HG03558 (cell line): Measurements from ENCODE around the gene ROBO1.

Source experiments
- ATAC-seq: cut with Tn5 transposase; IDR thresholded peaks from one replicate; pipeline ENCODE4 v1.9.1; 2021; ENCODE audit warnings: moderate number of reproducible peaks; ENCODE audit not compliant: unreplicated experiment; ENCODE audit errors: extremely low read depth

Gene ROBO1

DNA sequence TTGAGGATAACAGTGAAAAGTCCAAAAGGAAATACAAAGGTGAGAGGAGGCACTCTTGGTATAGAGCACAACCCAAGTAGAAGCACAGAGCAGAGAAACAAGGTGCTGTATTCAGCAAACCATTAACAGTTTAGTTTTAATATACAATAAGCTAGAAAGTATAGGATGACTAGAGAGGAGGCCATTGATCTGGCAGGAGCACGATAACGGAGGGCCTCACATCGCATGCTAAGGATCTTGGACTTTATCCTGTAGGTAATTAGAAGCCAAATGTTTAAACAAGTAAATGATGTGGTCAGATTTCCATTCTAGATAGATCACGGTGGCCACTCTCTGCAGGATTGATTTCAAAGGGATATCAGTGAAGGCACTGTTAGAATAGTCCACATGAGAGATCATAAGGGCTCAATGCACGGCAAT, 935.0 kb downstream of the ROBO1 start:
- no peak for ATAC-seq

- no peak for ATAC-seq
Observed at GRCh38 chr3:78831446-78831972, 936.3 kb downstream of the ROBO1 start.

DNA sequence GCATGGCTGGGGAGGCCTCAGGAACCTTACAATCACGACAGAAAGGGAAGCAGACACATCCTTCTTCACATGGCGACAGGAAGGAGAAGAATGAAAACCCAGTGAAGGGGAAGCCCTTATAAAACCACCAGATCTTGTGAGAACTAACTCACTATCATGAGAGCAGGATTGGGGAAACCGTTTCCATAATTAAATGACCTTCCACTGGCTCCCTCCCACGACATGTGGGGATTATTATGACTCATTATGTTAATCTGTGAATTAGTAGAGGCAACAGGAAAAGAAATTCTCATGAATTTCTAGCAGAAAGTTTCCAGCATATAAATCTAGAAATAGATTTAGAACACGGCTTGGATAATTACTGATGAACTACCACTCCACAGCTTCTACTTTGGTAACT, 937.3 kb downstream of the ROBO1 start:
- no peak for ATAC-seq

DNA sequence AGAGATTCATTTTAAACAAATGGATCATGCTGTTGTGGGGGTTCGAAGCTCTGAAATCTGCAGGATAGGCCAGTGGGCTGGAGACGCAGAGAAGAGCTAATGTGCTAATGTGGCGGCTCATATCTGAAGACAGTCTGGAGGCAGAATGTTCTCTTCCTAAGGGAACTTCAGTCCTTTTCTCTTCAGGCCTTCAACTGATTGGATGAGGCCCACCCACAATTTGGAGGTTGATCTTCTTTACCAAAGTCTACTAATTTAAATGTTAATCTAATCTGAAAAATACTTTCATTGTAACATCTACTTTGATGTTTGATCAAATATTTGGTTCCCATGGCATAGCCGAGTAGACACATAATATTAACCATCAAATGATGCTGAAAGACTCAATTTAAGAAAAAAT, 940.2 kb downstream of the ROBO1 start:
- ATAC-seq: no peak

- ATAC-seq: no peak
Observed at GRCh38 chr3:78825858-78826215, 942.0 kb downstream of the ROBO1 start.

DNA sequence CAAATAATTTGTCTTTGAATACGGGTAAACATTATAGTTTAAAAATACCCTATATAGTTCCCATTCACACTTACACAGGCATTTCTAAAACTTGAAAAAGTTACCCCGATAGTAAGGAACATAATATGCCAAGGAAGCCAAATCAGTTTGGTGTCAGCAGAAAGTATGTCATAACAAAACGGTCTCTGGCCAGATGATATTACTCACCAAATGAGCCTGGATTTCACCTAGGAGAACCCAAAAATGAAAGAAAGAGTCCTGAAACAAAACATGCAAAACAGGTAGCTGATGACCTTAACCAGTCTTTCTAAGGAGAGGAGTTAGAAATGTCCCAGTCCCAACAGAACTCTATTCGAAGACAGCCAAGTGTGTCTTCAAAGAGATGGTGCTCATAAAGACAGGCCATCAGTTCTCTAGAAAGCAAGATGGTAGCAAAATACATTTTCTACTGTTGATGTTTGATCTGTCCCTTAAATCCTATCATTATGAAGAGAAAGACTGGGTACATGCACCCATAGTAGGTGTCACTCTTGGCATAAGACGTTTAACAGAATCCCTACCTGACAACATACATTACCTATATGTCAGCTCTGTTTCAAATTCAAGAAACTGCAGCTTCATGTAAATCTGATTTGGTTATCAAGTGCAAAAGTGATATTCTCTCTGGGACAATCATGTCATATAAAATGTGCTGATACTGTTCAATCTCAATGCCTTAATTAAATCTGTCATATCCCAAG, 942.5 kb downstream of the ROBO1 start:
- ATAC-seq: no peak

DNA sequence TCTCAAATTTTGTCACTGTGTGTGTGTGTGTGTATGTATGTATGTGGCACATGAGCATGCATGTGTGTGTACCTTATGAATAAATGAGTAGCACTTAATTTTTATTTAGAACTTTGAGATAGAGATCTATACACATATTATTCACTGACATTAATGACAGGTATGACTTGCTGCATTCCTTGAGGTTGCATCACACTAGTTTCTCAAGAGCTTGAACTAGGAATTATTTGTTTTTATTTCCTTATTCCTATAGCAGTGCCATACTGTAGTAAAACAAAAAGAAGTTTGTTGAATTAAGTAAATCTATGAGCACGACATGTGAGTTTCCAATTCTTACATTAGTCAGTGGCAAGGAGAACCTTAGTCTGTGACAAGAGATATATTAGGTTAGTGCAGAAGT, 943.9 kb downstream of the ROBO1 start:
- no peak for ATAC-seq

DNA sequence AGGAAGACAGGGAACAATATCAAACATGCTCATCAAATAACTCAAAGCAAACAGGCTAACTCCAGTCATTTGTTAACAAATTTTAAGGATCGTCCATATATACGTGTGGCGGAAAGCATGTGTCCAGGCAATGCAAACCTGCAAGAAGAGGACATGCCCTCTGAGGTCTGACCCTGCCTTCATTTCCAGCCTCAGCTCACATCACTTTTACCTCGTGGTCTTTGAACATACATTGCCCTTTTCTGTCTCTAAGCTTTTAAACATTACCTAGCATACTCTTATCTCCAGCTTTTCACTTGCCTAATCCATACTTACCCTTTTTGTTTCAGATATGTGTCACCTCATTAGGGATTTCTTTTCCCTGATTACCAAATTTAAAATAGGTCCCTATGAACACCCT, 944.4 kb downstream of the ROBO1 start:
- ATAC-seq: no peak

- no peak for ATAC-seq
Observed at GRCh38 chr3:78822726-78823125, 945.1 kb downstream of the ROBO1 start.

DNA sequence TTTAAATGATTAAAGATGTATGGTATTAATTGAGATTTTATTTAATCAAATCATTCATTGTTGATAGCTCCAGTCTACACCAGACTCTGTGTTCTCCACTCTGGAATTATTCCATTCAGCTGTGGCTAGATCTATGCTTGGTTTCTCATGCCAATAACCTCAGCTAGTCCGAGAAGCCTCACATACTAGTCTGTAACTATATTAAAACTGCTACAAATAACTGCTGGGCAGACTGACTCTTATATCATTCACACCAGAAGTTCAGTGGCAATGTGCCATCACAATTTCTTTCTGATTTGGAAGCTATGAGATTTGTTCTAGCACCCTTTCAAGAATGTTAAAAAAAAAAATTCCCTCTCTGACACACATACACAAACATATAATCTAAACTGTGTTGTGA, 947.3 kb downstream of the ROBO1 start:
- ATAC-seq: no peak

DNA sequence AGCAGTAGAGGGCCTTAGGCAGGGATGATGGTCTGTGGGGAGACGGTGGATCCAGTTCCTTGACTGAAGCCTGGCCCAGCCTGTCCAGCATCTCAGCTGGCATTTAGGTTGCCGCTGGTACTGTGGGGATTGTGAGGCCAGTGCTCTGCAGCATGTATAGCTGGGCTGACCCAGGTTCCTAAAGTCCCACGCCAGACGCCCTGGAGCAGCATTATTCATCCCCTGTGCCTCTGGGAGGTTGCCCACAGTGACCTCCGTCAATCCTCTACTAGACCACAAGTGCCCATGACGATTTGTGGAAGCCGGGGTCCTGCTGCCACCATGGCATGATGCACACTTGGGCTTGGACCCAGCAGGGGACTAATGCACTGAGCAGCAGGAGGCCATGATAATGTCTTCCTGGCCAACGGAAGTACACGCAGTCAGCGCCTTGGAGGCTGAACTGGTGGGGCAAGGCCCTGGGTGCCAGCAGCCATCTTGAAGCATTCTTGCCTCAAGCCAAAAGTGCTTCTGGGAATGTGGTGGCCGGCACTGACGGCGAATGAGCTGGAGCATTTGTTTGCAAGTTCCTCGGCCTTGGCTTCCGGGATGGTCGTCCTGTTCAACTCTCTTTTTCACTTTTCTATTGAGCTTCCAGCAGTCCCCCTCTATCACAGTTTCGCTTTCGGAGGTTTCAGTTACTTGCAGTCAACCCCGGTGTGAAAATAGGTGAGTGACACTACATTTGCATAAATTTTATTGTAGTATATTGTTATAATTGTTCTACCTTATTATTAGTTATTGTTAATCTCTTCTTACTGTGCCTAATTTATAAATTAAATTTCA, 949.4 kb downstream of the ROBO1 start:
- ATAC-seq: no peak

DNA sequence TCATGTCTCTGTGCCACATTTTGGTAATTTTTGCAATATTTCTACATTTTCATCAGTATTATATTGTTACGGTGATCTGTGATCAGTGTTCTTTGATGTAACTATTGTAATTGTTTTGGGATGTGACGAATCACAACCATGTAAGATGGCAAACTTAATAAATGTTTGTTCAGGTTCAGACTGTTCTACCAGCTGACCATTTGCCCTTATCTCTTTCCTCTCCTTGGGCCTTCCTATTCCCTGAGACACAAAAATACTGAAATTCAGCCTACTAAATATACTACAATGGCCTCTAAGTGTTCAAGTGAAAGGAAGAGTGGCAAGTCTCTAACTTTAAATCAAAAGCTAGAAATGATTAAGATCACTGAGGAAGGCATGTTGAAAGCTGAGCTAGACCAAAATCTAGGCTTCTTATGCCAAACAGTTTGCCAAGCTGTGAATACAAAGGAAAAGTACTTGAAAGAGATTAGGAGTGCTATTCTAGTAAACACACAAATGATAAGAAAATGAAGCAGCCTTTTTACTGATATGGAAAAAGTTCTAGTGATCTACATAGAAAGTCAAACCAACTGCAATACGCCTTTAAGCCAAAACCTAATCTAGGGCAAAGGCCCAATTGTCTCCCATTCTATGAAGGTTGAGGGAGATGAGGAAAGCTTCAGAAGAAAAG, 952.8 kb downstream of the ROBO1 start:
- ATAC-seq: no peak

GRCh38 chr3:78812166-78812565, 955.6 kb downstream of the ROBO1 start:
- no peak for ATAC-seq

GRCh38 chr3:78809966-78810365, 957.8 kb downstream of the ROBO1 start:
- ATAC-seq: no peak

GRCh38 chr3:78804251-78805037, 963.4 kb downstream of the ROBO1 start:
- no peak for ATAC-seq

DNA sequence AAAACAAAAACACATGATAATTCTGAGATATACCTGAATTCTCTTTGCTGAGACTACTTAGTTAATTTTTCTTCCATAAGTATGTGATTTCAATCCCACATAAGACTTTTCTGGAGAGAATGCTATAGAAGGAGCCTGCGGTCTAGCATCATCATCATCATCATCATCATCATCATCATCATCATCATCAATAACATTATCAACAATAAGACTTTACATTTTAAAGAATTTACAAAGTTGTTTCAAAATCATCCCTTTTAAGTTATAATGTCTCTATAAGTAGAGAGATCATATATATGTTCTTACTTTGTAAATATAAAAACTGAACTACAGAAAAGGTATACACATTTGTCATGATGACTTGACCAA, 965.3 kb downstream of the ROBO1 start:
- no peak for ATAC-seq

DNA sequence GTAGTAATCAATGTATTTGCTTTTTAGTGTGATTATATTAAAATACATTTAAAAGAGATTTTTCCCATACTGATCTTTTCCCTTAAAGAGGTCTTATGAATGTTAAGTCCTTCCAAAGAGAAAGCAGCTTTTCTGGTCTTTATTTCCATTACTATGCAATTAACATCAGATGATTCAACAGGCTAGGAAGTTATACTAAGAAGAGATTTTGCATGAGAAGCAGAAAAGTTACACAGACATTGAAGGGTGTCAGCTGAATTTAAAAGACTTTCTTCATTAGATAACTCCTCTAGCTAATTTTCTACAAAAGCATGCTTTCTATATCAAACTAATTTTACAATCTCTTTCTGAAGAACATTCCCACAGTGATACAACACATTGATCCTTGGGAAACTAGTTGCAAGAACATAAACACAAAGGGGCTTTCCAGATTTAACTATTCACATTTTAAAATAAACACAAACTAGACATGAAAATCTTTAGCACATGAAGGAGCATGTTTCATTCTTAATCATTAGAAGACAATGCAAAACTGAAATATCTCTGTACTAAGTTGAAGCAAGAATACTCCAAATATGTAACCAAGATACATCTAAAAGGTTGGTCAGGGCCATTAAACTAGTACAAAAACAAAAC, 965.8 kb downstream of the ROBO1 start:
- no peak for ATAC-seq

DNA sequence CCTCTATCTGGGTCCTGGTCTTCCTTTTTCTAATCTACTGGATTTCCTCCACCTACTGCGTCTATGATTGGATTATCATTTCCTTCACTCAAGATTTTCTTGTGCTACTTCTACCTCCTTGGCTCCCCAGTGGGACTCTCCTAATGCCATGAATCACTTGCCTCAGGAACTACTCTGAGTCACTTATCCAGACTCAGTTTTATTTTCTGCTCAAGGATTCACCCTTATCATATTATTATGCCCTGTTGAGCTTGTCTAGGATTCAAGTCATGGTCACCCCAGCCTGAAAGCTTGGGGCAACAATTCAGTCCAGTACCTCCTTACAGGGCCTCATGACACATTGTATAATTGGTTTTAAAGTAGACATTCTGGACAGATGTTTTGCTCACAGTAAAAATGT, 968.1 kb downstream of the ROBO1 start:
- ATAC-seq: no peak

DNA sequence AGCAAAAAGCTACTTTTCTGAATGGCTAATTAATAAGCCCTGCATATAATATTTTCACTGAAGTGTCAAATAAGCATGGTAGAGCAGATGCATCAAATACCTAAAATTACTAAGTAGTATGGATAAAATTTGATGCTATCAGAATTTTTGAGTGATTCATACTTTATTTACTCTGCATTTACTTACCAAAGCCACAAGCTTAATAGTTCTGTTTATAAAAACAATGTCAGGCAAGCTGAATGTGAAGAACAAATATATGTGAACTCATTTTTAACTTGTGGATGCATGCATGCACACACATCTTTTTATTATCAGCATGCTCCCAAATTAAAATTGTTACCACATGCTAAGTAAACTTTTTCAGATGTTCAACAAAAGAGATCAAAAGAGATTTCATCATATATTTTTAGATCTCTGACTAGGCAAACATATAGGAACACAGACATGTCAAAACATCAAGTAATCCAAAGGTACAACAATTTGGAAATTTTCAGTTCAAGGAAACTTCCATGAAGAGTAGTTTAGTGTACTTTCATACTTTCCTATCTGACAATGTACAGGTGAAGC, 969.4 kb downstream of the ROBO1 start:
- ATAC-seq: no peak

DNA sequence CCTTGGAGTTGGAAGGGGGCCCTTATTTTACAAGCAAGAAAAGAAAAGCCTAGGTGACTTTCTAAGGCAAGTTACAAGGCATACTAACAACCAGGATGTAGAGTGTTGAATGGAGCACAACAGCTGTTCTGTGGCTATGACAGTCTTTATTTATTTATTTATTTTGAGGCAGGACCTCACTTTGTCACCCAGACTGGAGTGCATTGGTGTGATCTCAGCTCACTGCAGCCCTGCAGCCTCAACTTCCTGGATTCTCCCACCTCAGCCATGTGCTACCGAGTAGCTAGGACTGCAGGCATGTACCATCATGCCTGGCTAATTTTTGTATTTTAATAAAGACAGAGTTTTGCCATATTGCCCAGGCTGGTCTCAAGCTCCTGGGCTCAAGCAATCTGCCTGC, 973.4 kb downstream of the ROBO1 start:
- no peak for ATAC-seq
